GM23248 (cell line): ENCODE data around the gene ELOVL5. TPM values are rescaled to one million over a fixed set of nuclear protein-coding genes. Genes with fewer than 3 reads are reported as not detected.
"Not testable (repeated sequence)": the region's sequence is repeated elsewhere in the genome, so short reads cannot be mapped to it uniquely, and the experiment has no call there.

Experiments
- DNase-seq: peaks from one replicate; pipeline ENCODE4 v3.0.0-alpha.2; 2015
- H2AFZ ChIP-seq: fragments of 200-600 bp; sonication (generic); 2 replicates; pipeline ENCODE4 v1.6.1; 2016; ENCODE audit warnings: antibody characterized with exemption
- H3F3A ChIP-seq: fragments of 200-600 bp; sonication (generic); 2 replicates; pipeline ENCODE4 v1.6.1; 2016; ENCODE audit warnings: mild to moderate bottlenecking, antibody characterized with exemption, mixed run types; ENCODE audit not compliant: insufficient read depth
- H3K27ac ChIP-seq: fragments of 200-600 bp; sonication (generic); 2 replicates; pipeline ENCODE4 v1.5.1; 2016; ENCODE audit warnings: mild to moderate bottlenecking
- H3K27me3 ChIP-seq: fragments of 200-600 bp; sonication (generic); replicated peaks from 2 replicates; pipeline ENCODE4 v1.6.1; 2016; ENCODE audit warnings: mild to moderate bottlenecking; ENCODE audit not compliant: insufficient read depth
- H3K36me3 ChIP-seq: fragments of 200-600 bp; sonication (generic); 2 replicates; pipeline ENCODE4 v1.6.1; 2016; ENCODE audit warnings: low read depth, mild to moderate bottlenecking
- H3K4me1 ChIP-seq: fragments of 200-600 bp; sonication (generic); 2 replicates; pipeline ENCODE4 v1.6.1; 2016; ENCODE audit warnings: mild to moderate bottlenecking; ENCODE audit not compliant: insufficient read depth
- H3K4me2 ChIP-seq: fragments of 200-600 bp; sonication (generic); one replicate; pipeline ENCODE4 v1.6.1; 2016; ENCODE audit warnings: mild to moderate bottlenecking; ENCODE audit not compliant: unreplicated experiment
- H3K4me3 ChIP-seq: fragments of 200-600 bp; sonication (generic); 2 replicates; pipeline ENCODE4 v1.5.1; 2016; ENCODE audit warnings: mild to moderate bottlenecking
- H3K79me2 ChIP-seq: fragments of 200-600 bp; sonication (generic); 2 replicates; pipeline ENCODE4 v1.6.1; 2016; ENCODE audit warnings: mild to moderate bottlenecking; ENCODE audit not compliant: insufficient read depth
- H3K9ac ChIP-seq: fragments of 200-600 bp; sonication (generic); 2 replicates; pipeline ENCODE4 v1.6.1; 2016; ENCODE audit warnings: mild to moderate bottlenecking
- H3K9me2 ChIP-seq: fragments of 200-600 bp; sonication (generic); 2 replicates; pipeline ENCODE4 v1.6.1; 2016; ENCODE audit warnings: mixed run types, mild to moderate bottlenecking, moderate library complexity; ENCODE audit not compliant: insufficient read depth
- H3K9me3 ChIP-seq: fragments of 200-600 bp; sonication (generic); one replicate; pipeline ENCODE4 v1.6.1; 2017; ENCODE audit warnings: low read depth
- H4K20me1 ChIP-seq: fragments of 200-600 bp; sonication (generic); 2 replicates; pipeline ENCODE4 v1.6.0; 2016; ENCODE audit not compliant: insufficient read depth
- EZH2 ChIP-seq: fragments of 200-600 bp; sonication (generic); IDR thresholded peaks from 2 replicates; pipeline ENCODE4 v1.6.1; 2018; ENCODE audit warnings: antibody characterized with exemption, mild to moderate bottlenecking; ENCODE audit not compliant: insufficient read depth, poor library complexity, severe bottlenecking
- EZH2phosphoT487 ChIP-seq: fragments of 200-600 bp; sonication (generic); IDR thresholded peaks from 2 replicates; pipeline ENCODE4 v1.6.1; 2018; ENCODE audit warnings: antibody characterized with exemption, moderate library complexity, mild to moderate bottlenecking, low read depth; ENCODE audit not compliant: insufficient read depth
- WGBS, 2 experiments: methylation state at CpG; one replicate each; pipeline ENCODE4 v1.1.6; 2015 to 2017; ENCODE audit warnings: low lambda C conversion rate in 2 of 2, low coverage in 1 of 2; ENCODE audit errors: missing lambda C conversion rate in 2 of 2; 5-methylcytosine and 5-hydroxymethylcytosine counted together
- in situ Hi-C: fragments of 300-500 bp; cut with MboI; formaldehyde crosslinking; loops from 2 replicates; pipeline ENCODE4 v1.15.0; 2020
- polyA plus RNA-seq: library from polyadenylated mRNA; unstranded; fragments of >200 nt; fragmentation: Nextera tagmentation; extraction: Ambion mirVana; gene quantifications from 2 replicates; pipeline ENCODE4 v1.2.1, GENCODE V29; 2016
- total RNA-seq: library from RNA; depleted of rRNA; stranded (reverse); fragments of >200 nt; shearing (Covaris generic); gene quantifications from 2 replicates; pipeline ENCODE4 v1.2.3, GENCODE V29; 2014

ELOVL5 gene
- total and polyA plus RNA-seq, 2 experiments from 2014 or later: 70.8 to 87.3 TPM

DNA sequence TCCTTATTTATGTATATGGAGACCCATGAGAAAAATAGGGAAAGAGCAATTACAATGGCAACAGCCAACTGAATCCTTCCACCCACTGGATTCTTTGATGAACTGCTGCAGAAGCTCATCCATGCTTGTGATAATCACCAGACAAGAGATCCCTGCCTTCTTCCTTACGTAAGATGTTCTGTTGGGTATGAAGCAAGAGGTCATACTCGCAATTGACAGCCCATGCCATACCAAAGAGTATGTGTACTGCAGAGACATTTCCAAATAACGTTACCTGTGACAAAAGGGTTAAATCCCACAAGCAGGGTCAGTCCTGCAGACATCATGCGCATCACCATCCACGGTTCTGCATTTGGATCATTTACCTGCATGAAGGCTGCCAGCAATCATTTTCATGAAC lies 27.8 kb downstream of the ELOVL5 start:
- TF ChIP-seq EZH2 (no peak), EZH2phosphoT487 (no peak)
- WGBS, 2 experiments: 88 to 91% methylated on average over 5 of the region's 5 CpGs
- Histone ChIP-seq H4K20me1 (no peaks in the 10 kb centered on the region), H2AFZ (no peak overlapping the region), H3K9ac (no peak overlapping the region), H3K27ac (no peak overlapping the region), H3K9me2 (no peaks in the 10 kb centered on the region), H3K4me3 (no peak overlapping the region), H3F3A (peaks cover 36% of the 10 kb centered on the region), H3K36me3 (no peaks in the 10 kb centered on the region), H3K79me2 (peaks cover 96% of the 10 kb centered on the region), H3K4me2 (no peak overlapping the region), H3K27me3 (no peaks in the 10 kb centered on the region), H3K4me1 (peaks cover 40% of the 10 kb centered on the region), H3K9me3 (no peaks in the 10 kb centered on the region)
- DNase-seq: no peak
- in situ Hi-C loops: no loop called here

DNA sequence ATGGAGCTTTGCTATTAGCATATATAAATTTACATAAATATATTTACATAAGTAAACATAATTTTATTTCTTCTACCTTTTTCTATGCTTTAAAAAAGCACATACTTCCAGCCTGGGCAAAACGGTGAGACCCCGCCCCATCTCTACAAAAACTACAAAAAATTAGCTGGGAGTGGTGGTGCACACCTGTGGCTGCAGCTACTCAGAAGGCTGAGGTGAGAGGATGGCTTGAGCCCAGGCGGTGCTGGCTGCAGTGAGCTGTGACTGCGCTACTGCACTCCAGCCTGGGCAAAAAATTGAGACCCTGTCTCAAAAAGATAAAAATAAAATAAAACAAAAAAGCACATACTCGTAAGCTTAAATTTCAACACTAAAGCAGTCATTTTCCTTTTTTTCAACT lies 30.3 kb downstream of the ELOVL5 start:
- DNase-seq: no peak
- H3K79me2 ChIP-seq: peaks cover 98% of the 10 kb centered on the region
- no peaks in the 10 kb centered on the region for H3K9me3 ChIP-seq
- WGBS, 2 experiments: 86 to 90% methylated on average over 5 of the region's 5 CpGs
- H3K27ac ChIP-seq: no peak overlapping the region
- H3K36me3 ChIP-seq: no peaks in the 10 kb centered on the region
- no peak overlapping the region for H3K9ac ChIP-seq
- TF ChIP-seq EZH2: no peak
- TF ChIP-seq EZH2phosphoT487: no peak
- no peak overlapping the region for H3K4me2 ChIP-seq
- H3K4me3 ChIP-seq: no peak overlapping the region
- no peaks in the 10 kb centered on the region for H3K27me3 ChIP-seq
- H3K4me1 ChIP-seq: peaks cover 39% of the 10 kb centered on the region
- in situ Hi-C loops: no loop called here
- H4K20me1 ChIP-seq: no peaks in the 10 kb centered on the region
- H3K9me2 ChIP-seq: no peaks in the 10 kb centered on the region
- H2AFZ ChIP-seq: no peak overlapping the region
- peaks cover 30% of the 10 kb centered on the region for H3F3A ChIP-seq

DNA sequence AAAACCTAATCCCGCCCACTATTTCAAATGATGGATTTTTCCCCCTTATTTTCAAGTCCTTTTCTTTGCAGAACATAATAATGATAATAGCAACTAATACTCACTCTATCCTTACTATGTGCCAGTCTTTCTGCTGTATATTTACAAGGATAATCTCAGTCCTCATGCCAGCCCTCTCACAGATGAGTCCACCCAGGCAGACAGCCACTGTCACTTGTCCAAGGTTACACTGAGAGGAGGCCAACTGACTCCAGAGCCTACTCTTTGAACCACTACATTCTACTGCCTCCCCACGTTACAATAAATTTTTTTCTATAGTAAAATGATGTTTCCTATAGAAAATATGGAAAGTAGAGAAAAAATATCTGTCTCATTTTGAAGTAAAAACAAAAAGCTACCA lies 30.9 kb downstream of the ELOVL5 start:
- 68 to 72% methylated on average over 2 of the region's 2 CpGs for WGBS, 2 experiments
- TF ChIP-seq EZH2phosphoT487 (no peak), EZH2 (no peak)
- Histone ChIP-seq H3K27me3 (no peaks in the 10 kb centered on the region), H3K4me1 (peaks cover 37% of the 10 kb centered on the region), H3K27ac (no peak overlapping the region), H3K36me3 (no peaks in the 10 kb centered on the region), H3K4me2 (no peak overlapping the region), H4K20me1 (no peaks in the 10 kb centered on the region), H3F3A (peaks cover 29% of the 10 kb centered on the region), H3K9ac (no peak overlapping the region), H3K79me2 (peaks cover 98% of the 10 kb centered on the region), H2AFZ (no peak overlapping the region), H3K4me3 (no peak overlapping the region), H3K9me3 (no peaks in the 10 kb centered on the region), H3K9me2 (no peaks in the 10 kb centered on the region)
- in situ Hi-C loops: no loop called here
- DNase-seq: no peak

DNA sequence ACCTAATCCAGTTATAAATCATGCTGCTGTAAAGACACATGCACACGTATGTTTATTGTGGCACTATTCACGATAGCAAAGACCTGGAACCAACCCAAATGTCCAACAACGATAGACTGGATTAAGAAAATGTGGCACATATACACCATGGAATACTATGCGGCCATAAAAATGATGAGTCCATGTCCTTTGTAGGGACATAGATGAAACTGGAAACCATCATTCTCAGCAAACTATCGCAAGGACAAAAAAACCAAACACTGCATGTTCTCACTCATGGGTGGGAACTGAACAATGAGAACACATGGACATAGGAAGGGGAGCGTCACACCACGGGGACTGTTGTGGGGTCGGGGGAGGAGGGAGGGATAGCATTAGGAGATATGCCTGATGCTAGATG lies 31.5 kb downstream of the ELOVL5 start:
- H3K27ac ChIP-seq, H3K9me2 ChIP-seq, H3K9ac ChIP-seq, H4K20me1 ChIP-seq, in situ Hi-C loops, DNase-seq, H3K27me3 ChIP-seq, H3K36me3 ChIP-seq, H2AFZ ChIP-seq, H3K4me3 ChIP-seq, H3K9me3 ChIP-seq, H3K4me2 ChIP-seq: not testable (repeated sequence)
- peaks cover 23% of the 10 kb centered on the region for H3F3A ChIP-seq
- peaks cover 98% of the 10 kb centered on the region for H3K79me2 ChIP-seq
- H3K4me1 ChIP-seq: peaks cover 34% of the 10 kb centered on the region
- 77% methylated on average over 8 of the region's 8 CpGs for WGBS, 2 experiments

DNA sequence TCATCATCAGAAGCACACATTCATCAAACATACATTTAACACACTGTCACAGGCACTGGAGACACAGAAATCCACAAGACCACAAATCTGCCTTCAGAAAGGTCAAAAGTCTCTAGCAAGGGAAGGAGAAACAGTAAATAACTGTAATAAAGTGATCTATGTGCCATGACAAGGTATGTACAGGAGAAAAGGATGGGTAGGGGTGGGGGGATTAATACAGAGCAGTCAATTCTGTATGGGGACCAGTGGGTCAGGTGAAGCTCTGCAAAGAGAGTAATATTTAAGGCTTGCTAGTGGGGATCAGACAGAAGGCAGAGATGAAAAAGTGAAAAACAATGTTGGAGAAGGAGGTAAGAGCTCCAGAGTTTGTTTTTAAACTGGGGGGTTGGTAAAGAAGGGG lies 32.6 kb downstream of the ELOVL5 start:
- Histone ChIP-seq H3K9me2 (no peaks in the 10 kb centered on the region), H3K4me3 (no peak overlapping the region), H3K4me2 (no peak overlapping the region), H3K79me2 (peaks cover 98% of the 10 kb centered on the region), H3K4me1 (peaks cover 34% of the 10 kb centered on the region), H3K9ac (no peak overlapping the region), H3K27ac (no peak overlapping the region), H3K27me3 (no peaks in the 10 kb centered on the region), H4K20me1 (no peaks in the 10 kb centered on the region), H3F3A (peaks cover 17% of the 10 kb centered on the region; the same call in 1 of the 2 replicates), H3K36me3 (no peaks in the 10 kb centered on the region), H3K9me3 (no peaks in the 10 kb centered on the region), H2AFZ (no peak overlapping the region)
- no peak for TF ChIP-seq EZH2
- no peak for TF ChIP-seq EZH2phosphoT487
- in situ Hi-C loops: no loop called here
- no peak for DNase-seq
